Measurements from ENCODE around the gene TMEM229A. TPM values are rescaled to one million over a fixed set of nuclear protein-coding genes. Genes with fewer than 3 reads are reported as not detected.

The TMEM229A gene
- total and polyA plus RNA-seq, 9 of the 15 experiments (the other 6 are each of a cell fraction or from before 2014, with no cell fraction given): not detected

DNA sequence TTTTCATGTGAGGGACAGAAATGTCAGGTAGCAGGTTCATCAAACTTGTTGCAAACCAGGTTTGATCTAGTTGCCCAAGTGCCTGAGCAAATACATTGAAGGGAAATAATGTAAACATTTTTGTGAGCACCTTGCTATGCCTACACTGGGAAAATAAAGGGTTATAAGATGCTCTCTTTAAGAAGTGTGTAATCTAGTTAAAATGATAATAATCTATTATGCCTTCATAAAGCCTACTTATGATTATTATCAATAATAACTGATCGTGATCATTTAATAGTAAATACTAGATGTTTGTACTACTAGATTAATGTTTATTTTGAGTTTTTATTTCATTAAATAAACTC, 1.9 kb upstream of the TMEM229A start (continued):
- TF ChIP-seq ZNF280B (CRISPR knock-in tag; IDR thresholded peaks at IDR 0.05) (no peak), ARHGAP35 (IDR thresholded peaks at IDR 0.05; ENCODE audit: partially characterized antibody) (no peak), NFYB (IDR thresholded peaks at IDR 0.05; ENCODE audit: extremely low read depth, insufficient read length) (no peak), MITF (IDR thresholded peaks at IDR 0.05) (no peak), CCAR2 (IDR thresholded peaks at IDR 0.05; ENCODE audit: low read depth, low read length) (no peak)
- TF ChIP-seq, protein P1, sequence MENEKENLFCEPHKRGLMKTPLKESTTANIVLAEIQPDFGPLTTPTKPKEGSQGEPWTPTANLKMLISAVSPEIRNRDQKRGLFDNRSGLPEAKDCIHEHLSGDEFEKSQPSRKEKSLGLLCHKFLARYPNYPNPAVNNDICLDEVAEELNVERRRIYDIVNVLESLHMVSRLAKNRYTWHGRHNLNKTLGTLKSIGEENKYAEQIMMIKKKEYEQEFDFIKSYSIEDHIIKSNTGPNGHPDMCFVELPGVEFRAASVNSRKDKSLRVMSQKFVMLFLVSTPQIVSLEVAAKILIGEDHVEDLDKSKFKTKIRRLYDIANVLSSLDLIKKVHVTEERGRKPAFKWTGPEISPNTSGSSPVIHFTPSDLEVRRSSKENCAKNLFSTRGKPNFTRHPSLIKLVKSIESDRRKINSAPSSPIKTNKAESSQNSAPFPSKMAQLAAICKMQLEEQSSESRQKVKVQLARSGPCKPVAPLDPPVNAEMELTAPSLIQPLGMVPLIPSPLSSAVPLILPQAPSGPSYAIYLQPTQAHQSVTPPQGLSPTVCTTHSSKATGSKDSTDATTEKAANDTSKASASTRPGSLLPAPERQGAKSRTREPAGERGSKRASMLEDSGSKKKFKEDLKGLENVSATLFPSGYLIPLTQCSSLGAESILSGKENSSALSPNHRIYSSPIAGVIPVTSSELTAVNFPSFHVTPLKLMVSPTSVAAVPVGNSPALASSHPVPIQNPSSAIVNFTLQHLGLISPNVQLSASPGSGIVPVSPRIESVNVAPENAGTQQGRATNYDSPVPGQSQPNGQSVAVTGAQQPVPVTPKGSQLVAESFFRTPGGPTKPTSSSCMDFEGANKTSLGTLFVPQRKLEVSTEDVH (IDR thresholded peaks at IDR 0.05; ENCODE audit: low read depth, partially characterized antibody): no peak
